SK-N-SH treated with all-trans-retinoic acid at 6 μM for 48 hours (cell line): ENCODE measurements around the gene ADO.

Experiments
- ATAC-seq: fragments of 200-7000 bp; cut with Tn5 transposase; 3 replicates; pipeline ENCODE4 v1.9.1; 2020; ENCODE audit warnings: mild to moderate bottlenecking, moderate library complexity
- BACH2 ChIP-seq: fragments of 250-450 bp; sonication (Bioruptor Pico); IDR thresholded peaks from 2 replicates; pipeline ENCODE4 v1.9.0; 2021; ENCODE audit warnings: mild to moderate bottlenecking, borderline replicate concordance
- CSDC2 ChIP-seq: fragments of 250-450 bp; sonication (Bioruptor Pico); IDR thresholded peaks from 2 replicates; pipeline ENCODE4 v1.5.0; 2020; ENCODE audit warnings: mild to moderate bottlenecking, moderate library complexity
- ESRRG ChIP-seq: fragments of 250-450 bp; sonication (Bioruptor Pico); IDR thresholded peaks from 2 replicates; pipeline ENCODE4 v1.6.1; 2021; ENCODE audit warnings: mild to moderate bottlenecking
- GLIS3 ChIP-seq: fragments of 250-450 bp; sonication (Bioruptor Pico); IDR thresholded peaks from 2 replicates; pipeline ENCODE4 v1.5.0; 2020; ENCODE audit warnings: mild to moderate bottlenecking, moderate library complexity
- ISL1 ChIP-seq: fragments of 250-450 bp; sonication (Bioruptor Pico); IDR thresholded peaks from 2 replicates; pipeline ENCODE4 v2.1.2; 2022; ENCODE audit warnings: mild to moderate bottlenecking, moderate library complexity
- OSR1 ChIP-seq: fragments of 250-450 bp; sonication (Bioruptor Pico); IDR thresholded peaks from 2 replicates; pipeline ENCODE4 v1.8.0; 2022; ENCODE audit warnings: moderate library complexity, mild to moderate bottlenecking, inconsistent platforms
- POU6F1 ChIP-seq: fragments of 250-450 bp; sonication (Bioruptor Pico); IDR thresholded peaks from 2 replicates; pipeline ENCODE4 v1.8.0; 2021; ENCODE audit warnings: low read depth, mild to moderate bottlenecking, moderate library complexity, borderline replicate concordance
- RARB ChIP-seq: fragments of 250-450 bp; sonication (Bioruptor Pico); IDR thresholded peaks from 2 replicates; pipeline ENCODE4 v1.8.0; 2021; ENCODE audit warnings: mild to moderate bottlenecking, moderate library complexity
- SNAI2 ChIP-seq: fragments of 250-450 bp; sonication (Bioruptor Pico); IDR thresholded peaks from 2 replicates; pipeline ENCODE4 v1.5.0; 2020; ENCODE audit warnings: mild to moderate bottlenecking, moderate library complexity
- TCF4 ChIP-seq: fragments of 250-450 bp; sonication (Bioruptor Pico); IDR thresholded peaks from 2 replicates; pipeline ENCODE4 v1.8.0; 2021; ENCODE audit warnings: mild to moderate bottlenecking, moderate library complexity, borderline replicate concordance
- TOX ChIP-seq: fragments of 250-450 bp; sonication (Bioruptor Pico); IDR thresholded peaks from 2 replicates; pipeline ENCODE4 v1.8.0; 2021; ENCODE audit warnings: mild to moderate bottlenecking, moderate library complexity, borderline replicate concordance
- TSHZ2 ChIP-seq: fragments of 250-450 bp; sonication (Bioruptor Pico); IDR thresholded peaks from 2 replicates; pipeline ENCODE4 v1.5.0; 2020; ENCODE audit warnings: mild to moderate bottlenecking, moderate library complexity
- ZFP3 ChIP-seq: fragments of 250-450 bp; sonication (Bioruptor Pico); IDR thresholded peaks from 2 replicates; pipeline ENCODE4 v1.5.0; 2020; ENCODE audit warnings: mild to moderate bottlenecking, moderate library complexity
- ZFP30 ChIP-seq: fragments of 450-650 bp; formaldehyde crosslinking; IDR thresholded peaks from 2 replicates; pipeline ENCODE4 v1.5.0; 2022; ENCODE audit warnings: mild to moderate bottlenecking, moderate library complexity
- ZNF70 ChIP-seq: fragments of 450-650 bp; formaldehyde crosslinking; IDR thresholded peaks from 2 replicates; pipeline ENCODE4 v1.5.0; 2020; ENCODE audit warnings: mild to moderate bottlenecking, moderate library complexity
- ZNF8 ChIP-seq: fragments of 450-650 bp; formaldehyde crosslinking; IDR thresholded peaks from 2 replicates; pipeline ENCODE4 v1.5.0; 2020; ENCODE audit warnings: mild to moderate bottlenecking, moderate library complexity
- TF ChIP-seq, protein P1 (sequence below): fragments of 250-450 bp; sonication (Bioruptor Pico); IDR thresholded peaks from 2 replicates; pipeline ENCODE4 v1.8.0; 2020; ENCODE audit warnings: mild to moderate bottlenecking, moderate library complexity, borderline replicate concordance
- TF ChIP-seq, protein P2 (sequence below): fragments of 250-450 bp; sonication (Bioruptor Pico); IDR thresholded peaks from 2 replicates; pipeline ENCODE4 v1.5.1; 2021; ENCODE audit warnings: mild to moderate bottlenecking, moderate library complexity

The ADO gene

DNA sequence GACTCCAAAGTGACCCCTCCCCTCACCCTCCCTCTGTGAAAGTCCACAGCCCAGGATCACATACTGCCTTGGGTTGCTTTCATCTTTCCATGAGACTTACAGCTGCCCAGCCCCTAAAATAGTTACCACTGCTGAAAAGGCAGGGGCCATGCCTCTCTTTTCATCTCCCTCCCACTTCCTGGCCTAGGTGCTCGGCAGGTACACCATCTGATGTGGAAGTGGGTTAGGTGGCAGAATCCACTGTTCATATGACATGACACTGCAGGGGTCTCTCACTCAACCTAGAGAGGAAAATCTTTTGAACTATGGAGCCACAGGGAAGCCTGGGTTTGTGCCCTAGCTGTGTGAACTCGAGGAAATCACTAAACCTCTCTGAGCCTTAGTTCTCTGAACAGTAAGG lies 38.8 kb upstream of the ADO start:
- TF ChIP-seq, protein P1, sequence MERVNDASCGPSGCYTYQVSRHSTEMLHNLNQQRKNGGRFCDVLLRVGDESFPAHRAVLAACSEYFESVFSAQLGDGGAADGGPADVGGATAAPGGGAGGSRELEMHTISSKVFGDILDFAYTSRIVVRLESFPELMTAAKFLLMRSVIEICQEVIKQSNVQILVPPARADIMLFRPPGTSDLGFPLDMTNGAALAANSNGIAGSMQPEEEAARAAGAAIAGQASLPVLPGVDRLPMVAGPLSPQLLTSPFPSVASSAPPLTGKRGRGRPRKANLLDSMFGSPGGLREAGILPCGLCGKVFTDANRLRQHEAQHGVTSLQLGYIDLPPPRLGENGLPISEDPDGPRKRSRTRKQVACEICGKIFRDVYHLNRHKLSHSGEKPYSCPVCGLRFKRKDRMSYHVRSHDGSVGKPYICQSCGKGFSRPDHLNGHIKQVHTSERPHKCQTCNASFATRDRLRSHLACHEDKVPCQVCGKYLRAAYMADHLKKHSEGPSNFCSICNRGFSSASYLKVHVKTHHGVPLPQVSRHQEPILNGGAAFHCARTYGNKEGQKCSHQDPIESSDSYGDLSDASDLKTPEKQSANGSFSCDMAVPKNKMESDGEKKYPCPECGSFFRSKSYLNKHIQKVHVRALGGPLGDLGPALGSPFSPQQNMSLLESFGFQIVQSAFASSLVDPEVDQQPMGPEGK (CRISPR knock-in tag): no peak
- TF ChIP-seq OSR1 (no peak), TCF4 (CRISPR knock-in tag) (no peak), POU6F1 (CRISPR knock-in tag) (no peak), RARB (CRISPR knock-in tag) (no peak), CSDC2 (CRISPR knock-in tag) (no peak), ZNF8 (CRISPR knock-in tag) (no peak), ESRRG (CRISPR knock-in tag) (no peak), TOX (CRISPR knock-in tag) (no peak)
- no peak for ATAC-seq

DNA sequence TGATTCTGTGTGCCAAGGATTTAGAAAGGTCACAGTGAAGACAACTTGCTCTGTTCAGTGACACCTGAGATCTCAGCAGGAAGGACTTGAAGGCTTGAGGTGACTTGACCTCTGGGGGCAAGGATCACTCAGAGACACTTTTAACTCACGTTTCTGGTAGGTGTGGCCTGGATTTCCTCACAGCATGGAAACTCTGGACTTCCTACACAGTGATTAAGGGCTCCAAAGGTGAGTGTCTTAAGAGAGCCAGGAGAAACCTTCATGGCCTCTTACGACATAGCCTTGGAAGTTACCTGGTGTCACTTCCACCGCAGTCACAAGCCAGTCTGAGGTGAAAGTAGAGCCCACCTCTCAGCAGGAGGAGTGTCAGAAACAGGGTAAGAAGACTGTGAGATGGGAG lies 38.1 kb upstream of the ADO start:
- no peak for ATAC-seq
- TF ChIP-seq, protein P1 (CRISPR knock-in tag): no peak
- TF ChIP-seq RARB (CRISPR knock-in tag) (no peak), ZFP3 (CRISPR knock-in tag) (no peak), OSR1 (no peak), ZFP30 (CRISPR knock-in tag) (no peak), GLIS3 (CRISPR knock-in tag) (no peak), SNAI2 (CRISPR knock-in tag) (no peak), ZNF70 (no peak), TSHZ2 (CRISPR knock-in tag) (no peak), TOX (CRISPR knock-in tag) (no peak), TCF4 (CRISPR knock-in tag) (no peak), POU6F1 (CRISPR knock-in tag) (no peak), BACH2 (CRISPR knock-in tag) (no peak), ISL1 (CRISPR knock-in tag) (no peak)
- TF ChIP-seq, protein P2, sequence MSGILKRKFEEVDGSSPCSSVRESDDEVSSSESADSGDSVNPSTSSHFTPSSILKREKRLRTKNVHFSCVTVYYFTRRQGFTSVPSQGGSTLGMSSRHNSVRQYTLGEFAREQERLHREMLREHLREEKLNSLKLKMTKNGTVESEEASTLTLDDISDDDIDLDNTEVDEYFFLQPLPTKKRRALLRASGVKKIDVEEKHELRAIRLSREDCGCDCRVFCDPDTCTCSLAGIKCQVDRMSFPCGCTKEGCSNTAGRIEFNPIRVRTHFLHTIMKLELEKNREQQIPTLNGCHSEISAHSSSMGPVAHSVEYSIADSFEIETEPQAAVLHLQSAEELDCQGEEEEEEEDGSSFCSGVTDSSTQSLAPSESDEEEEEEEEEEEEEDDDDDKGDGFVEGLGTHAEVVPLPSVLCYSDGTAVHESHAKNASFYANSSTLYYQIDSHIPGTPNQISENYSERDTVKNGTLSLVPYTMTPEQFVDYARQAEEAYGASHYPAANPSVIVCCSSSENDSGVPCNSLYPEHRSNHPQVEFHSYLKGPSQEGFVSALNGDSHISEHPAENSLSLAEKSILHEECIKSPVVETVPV (CRISPR knock-in tag): no peak
- TF ChIP-seq, all 23 proteins: peak for 0
